ENCODE data around the gene CD14. TPM values are rescaled to one million over a fixed set of nuclear protein-coding genes. Genes with fewer than 3 reads are reported as not detected.
"Not testable (repeated sequence)": the region's sequence is repeated elsewhere in the genome, so short reads cannot be mapped to it uniquely, and the experiment has no call there.

The CD14 gene
- total RNA-seq, 1 donor from 2014 or later = 0.16 TPM

GRCh38 chr5:140623061-140623460, 9.9 kb downstream of the CD14 start:
- H3K4me3 ChIP-seq (ENCODE audit: insufficient read depth, low read depth, low read length); H2AFZ ChIP-seq (ENCODE audit: low read depth, low read length); DNase-seq (ENCODE audit: low read depth); H3K27ac Mint-ChIP-seq (ENCODE audit: unreplicated experiment); H3K4me3 Mint-ChIP-seq (ENCODE audit: unreplicated experiment); H3K4me1 ChIP-seq (ENCODE audit: insufficient read depth, low read length); H4K20me1 ChIP-seq (ENCODE audit: insufficient read depth, low read length); H3K9ac ChIP-seq (ENCODE audit: low read length); H3K27me3 ChIP-seq (ENCODE audit: insufficient read depth, low read length); H3K27ac ChIP-seq (ENCODE audit: low read depth, low read length); H3K4me2 ChIP-seq (ENCODE audit: low read length); H3K9me3 ChIP-seq (ENCODE audit: insufficient read depth, low read depth, low read length); FAIRE-seq; H3K36me3 Mint-ChIP-seq (ENCODE audit: low read depth, unreplicated experiment); H3K79me2 ChIP-seq (ENCODE audit: insufficient read depth, low read length); H3K36me3 ChIP-seq (ENCODE audit: insufficient read depth, low read length); H3K4me1 Mint-ChIP-seq (ENCODE audit: low read depth, unreplicated experiment): not testable (repeated sequence)
- H3K27me3 Mint-ChIP-seq (ENCODE audit: low read depth, unreplicated experiment) = peaks cover 29% of the 10 kb centered on the region
- H3K9me3 Mint-ChIP-seq (ENCODE audit: unreplicated experiment) = peaks cover 20% of the 10 kb centered on the region

GRCh38 chr5:140622301-140622700, 10.7 kb downstream of the CD14 start:
- H3K9me3 ChIP-seq (ENCODE audit: insufficient read depth, low read depth, low read length) = no peaks in the 10 kb centered on the region
- no peak overlapping the region for H3K4me2 ChIP-seq (ENCODE audit: low read length)
- Mint-ChIP-seq H3K36me3 (ENCODE audit: low read depth, unreplicated experiment) (no peaks in the 10 kb centered on the region), H3K4me3 (ENCODE audit: unreplicated experiment) (no peak overlapping the region), H3K27ac (ENCODE audit: unreplicated experiment) (no peak overlapping the region), H3K27me3 (ENCODE audit: low read depth, unreplicated experiment) (peaks cover 29% of the 10 kb centered on the region), H3K9me3 (ENCODE audit: unreplicated experiment) (peaks cover 20% of the 10 kb centered on the region), H3K4me1 (ENCODE audit: low read depth, unreplicated experiment) (no peaks in the 10 kb centered on the region)
- no peaks in the 10 kb centered on the region for H3K79me2 ChIP-seq (ENCODE audit: insufficient read depth, low read length)
- H3K4me1 ChIP-seq (ENCODE audit: insufficient read depth, low read length) = no peaks in the 10 kb centered on the region
- H3K4me3 ChIP-seq (ENCODE audit: insufficient read depth, low read depth, low read length) = no peak overlapping the region
- TF ChIP-seq CTCF (IDR thresholded peaks at IDR 0.05; ENCODE audit: insufficient read depth, low read depth, low read length) = no peak
- DNase-seq (ENCODE audit: low read depth) (no peak), FAIRE-seq (no peak)
- no peak overlapping the region for H2AFZ ChIP-seq (ENCODE audit: low read depth, low read length)
- peaks cover 4% of the 10 kb centered on the region for H3K27me3 ChIP-seq (ENCODE audit: insufficient read depth, low read length)
- H3K9ac ChIP-seq (ENCODE audit: low read length) = no peak overlapping the region
- no peak overlapping the region for H3K27ac ChIP-seq (ENCODE audit: low read depth, low read length)
- no peaks in the 10 kb centered on the region for H4K20me1 ChIP-seq (ENCODE audit: insufficient read depth, low read length)
- no peaks in the 10 kb centered on the region for H3K36me3 ChIP-seq (ENCODE audit: insufficient read depth, low read length)

GRCh38 chr5:140611020-140611521, 21.9 kb downstream of the CD14 start:
- no peak overlapping the region for H3K27ac ChIP-seq (ENCODE audit: low read depth, low read length)
- H3K79me2 ChIP-seq (ENCODE audit: insufficient read depth, low read length) = no peaks in the 10 kb centered on the region
- Mint-ChIP-seq H3K27me3 (ENCODE audit: low read depth, unreplicated experiment) (no peaks in the 10 kb centered on the region), H3K27ac (ENCODE audit: unreplicated experiment) (peak overlapping the region; percentile 67), H3K36me3 (ENCODE audit: low read depth, unreplicated experiment) (no peaks in the 10 kb centered on the region), H3K4me3 (ENCODE audit: unreplicated experiment) (no peak overlapping the region), H3K9me3 (ENCODE audit: unreplicated experiment) (peaks cover 2% of the 10 kb centered on the region), H3K4me1 (ENCODE audit: low read depth, unreplicated experiment) (peaks cover 10% of the 10 kb centered on the region)
- no peak overlapping the region for H2AFZ ChIP-seq (ENCODE audit: low read depth, low read length)
- no peak overlapping the region for H3K9ac ChIP-seq (ENCODE audit: low read length)
- no peak overlapping the region for H3K4me2 ChIP-seq (ENCODE audit: low read length)
- no peaks in the 10 kb centered on the region for H3K36me3 ChIP-seq (ENCODE audit: insufficient read depth, low read length)
- DNase-seq (ENCODE audit: low read depth) = peak; percentile 52
- TF ChIP-seq CTCF (IDR thresholded peaks at IDR 0.05; ENCODE audit: insufficient read depth, low read depth, low read length) (no peak), EZH2 (IDR thresholded peaks at IDR 0.05; ENCODE audit: insufficient read depth, low read length) (no peak)
- no peaks in the 10 kb centered on the region for H3K27me3 ChIP-seq (ENCODE audit: insufficient read depth, low read length)
- peaks cover 3% of the 10 kb centered on the region for H3K9me3 ChIP-seq (ENCODE audit: insufficient read depth, low read depth, low read length)
- no peaks in the 10 kb centered on the region for H4K20me1 ChIP-seq (ENCODE audit: insufficient read depth, low read length)
- no peak for FAIRE-seq
- H3K4me3 ChIP-seq (ENCODE audit: insufficient read depth, low read depth, low read length) = no peak overlapping the region
- no peaks in the 10 kb centered on the region for H3K4me1 ChIP-seq (ENCODE audit: insufficient read depth, low read length)
